ENCODE data around the gene RSPRY1. TPM values are rescaled to one million over a fixed set of nuclear protein-coding genes. Genes with fewer than 3 reads are reported as not detected.

Gene RSPRY1
- total RNA-seq, 2 experiments from 2014 or later = 32.6 to 33.7 TPM

DNA sequence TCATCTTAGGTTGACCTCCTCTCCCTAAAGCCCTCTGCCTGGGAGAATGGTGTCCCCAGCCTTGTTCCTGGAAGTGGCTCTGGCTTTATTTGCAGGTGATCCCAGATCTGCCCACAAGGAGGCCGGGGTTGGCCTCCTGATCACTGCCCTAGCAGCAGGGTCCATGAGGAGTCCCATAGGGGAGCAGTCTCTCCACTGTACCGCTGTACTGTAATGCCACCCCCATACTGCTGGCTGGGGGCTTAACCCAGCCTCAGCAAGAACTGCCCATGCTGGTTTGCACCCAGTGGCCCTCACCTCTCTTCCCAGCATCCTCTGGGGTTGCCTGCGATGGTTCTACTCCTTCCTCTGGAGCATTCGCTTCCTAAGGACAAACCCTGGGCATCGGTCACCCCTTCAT lies 39.4 kb upstream of the RSPRY1 start:
- ATAC-seq (peak; percentile 35), DNase-seq (no peak)
- Mint-ChIP-seq H3K4me3 (no peak overlapping the region), H3K9me3 (ENCODE audit: low read depth) (no peaks in the 10 kb centered on the region), H3K4me1 (peaks cover 10% of the 10 kb centered on the region), H3K27me3 (no peaks in the 10 kb centered on the region), H3K36me3 (no peaks in the 10 kb centered on the region), H3K27ac (no peak overlapping the region)
- CTCF ChIA-PET = no interaction called here

GRCh38 chr16:57147381-57148221 lies 38.5 kb upstream of the RSPRY1 start:
- H3K4me1 Mint-ChIP-seq = peaks cover 2% of the 10 kb centered on the region
- no peaks in the 10 kb centered on the region for H3K9me3 Mint-ChIP-seq (ENCODE audit: low read depth)
- H3K27ac Mint-ChIP-seq = no peak overlapping the region
- H3K36me3 Mint-ChIP-seq = peaks cover 4% of the 10 kb centered on the region
- no peak overlapping the region for H3K4me3 Mint-ChIP-seq
- DNase-seq (no peak), ATAC-seq (no peak)
- no peaks in the 10 kb centered on the region for H3K27me3 Mint-ChIP-seq
- CTCF ChIA-PET = interaction anchor here (1.2 to 1.5 kb wide), 2 partner anchors 27 to 55 kb away, joined by 3 to 4 read pairs; partner anchors contain the start of gene CPNE2

GRCh38 chr16:57148481-57148880 lies 37.6 kb upstream of the RSPRY1 start:
- H3K36me3 Mint-ChIP-seq = peaks cover 7% of the 10 kb centered on the region
- H3K4me3 Mint-ChIP-seq = no peak overlapping the region
- H3K4me1 Mint-ChIP-seq = peaks cover 2% of the 10 kb centered on the region
- ATAC-seq = no peak
- CTCF ChIA-PET = interaction anchor here (1.5 kb wide), 1 partner anchor 56 kb away, joined by 4 read pairs; the partner anchor contains the start of gene CPNE2
- H3K9me3 Mint-ChIP-seq (ENCODE audit: low read depth) = no peaks in the 10 kb centered on the region
- H3K27ac Mint-ChIP-seq = no peak overlapping the region
- no peak for DNase-seq
- H3K27me3 Mint-ChIP-seq = no peaks in the 10 kb centered on the region

GRCh38 chr16:57149391-57149790 lies 36.7 kb upstream of the RSPRY1 start:
- H3K36me3 Mint-ChIP-seq = peaks cover 15% of the 10 kb centered on the region
- no peak for ATAC-seq
- DNase-seq = no peak
- no peaks in the 10 kb centered on the region for H3K9me3 Mint-ChIP-seq (ENCODE audit: low read depth)
- CTCF ChIA-PET = interaction anchor here (3.1 kb wide), 1 partner anchor 65 kb away, joined by 13 read pairs; no protein-coding TSS in a partner anchor
- no peak overlapping the region for H3K4me3 Mint-ChIP-seq
- no peaks in the 10 kb centered on the region for H3K27me3 Mint-ChIP-seq
- H3K4me1 Mint-ChIP-seq = peaks cover 2% of the 10 kb centered on the region
- H3K27ac Mint-ChIP-seq = no peak overlapping the region

DNA sequence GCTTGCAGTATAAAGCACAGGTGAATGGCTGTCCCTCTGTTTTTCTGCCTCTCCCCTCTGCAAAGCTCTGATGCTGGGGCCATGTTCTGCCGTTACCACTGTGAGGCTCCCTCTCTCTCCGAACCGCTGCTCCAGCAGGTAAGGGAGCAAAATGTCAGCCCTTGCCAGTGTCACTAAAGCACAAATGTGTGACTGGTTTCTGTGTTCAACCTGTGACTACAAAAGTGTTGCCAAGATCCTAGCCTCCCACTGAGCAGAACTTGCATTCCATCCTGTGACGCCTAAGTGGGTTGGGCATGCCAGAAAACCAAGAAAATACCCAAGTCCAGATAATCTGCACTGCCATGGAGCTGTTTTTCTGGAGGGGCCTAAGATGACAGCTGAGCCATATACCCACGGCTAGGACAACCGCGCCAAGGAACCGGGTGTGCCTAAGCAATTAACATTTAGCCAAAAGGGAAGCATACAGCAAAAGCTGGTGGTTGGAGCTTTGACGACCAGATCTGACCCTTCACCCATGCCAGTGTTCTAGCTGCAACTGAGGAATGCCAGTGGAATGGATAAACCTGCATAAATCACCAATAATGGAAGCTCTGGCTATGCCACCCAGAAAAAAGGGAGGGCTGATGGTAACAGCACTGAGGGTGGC lies 35.3 kb upstream of the RSPRY1 start:
- H3K27ac Mint-ChIP-seq = no peak overlapping the region
- no peak overlapping the region for H3K4me3 Mint-ChIP-seq

DNA sequence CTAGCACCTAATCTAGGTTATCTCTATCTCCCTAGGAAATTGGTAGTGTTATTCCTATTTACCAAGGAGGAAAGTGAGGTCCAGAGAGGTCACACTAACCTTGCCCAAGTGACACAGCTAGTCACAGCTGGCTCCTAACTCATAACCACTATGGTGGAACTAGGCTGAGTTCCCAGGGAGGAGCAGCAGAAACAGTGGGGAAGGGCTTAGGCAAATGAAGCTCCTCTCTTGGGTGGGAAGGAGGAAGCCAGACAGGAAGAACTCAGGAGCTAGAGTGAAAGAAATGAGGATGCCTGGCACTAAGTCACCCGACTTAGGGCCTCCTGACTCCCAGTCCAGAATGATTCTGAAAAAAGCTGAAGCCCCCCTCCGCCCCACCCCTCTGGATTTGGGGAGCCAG lies 34.8 kb upstream of the RSPRY1 start:
- no peak for ATAC-seq
- Mint-ChIP-seq H3K36me3 (peaks cover 20% of the 10 kb centered on the region), H3K4me1 (peaks cover 2% of the 10 kb centered on the region), H3K9me3 (ENCODE audit: low read depth) (no peaks in the 10 kb centered on the region), H3K27ac (no peak overlapping the region), H3K27me3 (no peaks in the 10 kb centered on the region), H3K4me3 (no peak overlapping the region)
- CTCF ChIA-PET = interaction anchor here (0.8 to 3.1 kb wide), 4 partner anchors 16 to 67 kb away, joined by 3 to 13 read pairs (median 4); partner anchors contain the start of gene CPNE2
- DNase-seq = peak; percentile 12

More for the DNA sequence above, 35.3 kb upstream of the RSPRY1 start:
- CTCF ChIA-PET = interaction anchor here (1.3 to 3.1 kb wide), 2 partner anchors 24 to 66 kb away, joined by 4 to 13 read pairs; no protein-coding TSS in a partner anchor
- Mint-ChIP-seq H3K9me3 (ENCODE audit: low read depth) (no peaks in the 10 kb centered on the region), H3K36me3 (peaks cover 17% of the 10 kb centered on the region), H3K4me1 (peaks cover 2% of the 10 kb centered on the region), H3K27me3 (no peaks in the 10 kb centered on the region)
- DNase-seq (peak; percentile 30), ATAC-seq (no peak)

DNA sequence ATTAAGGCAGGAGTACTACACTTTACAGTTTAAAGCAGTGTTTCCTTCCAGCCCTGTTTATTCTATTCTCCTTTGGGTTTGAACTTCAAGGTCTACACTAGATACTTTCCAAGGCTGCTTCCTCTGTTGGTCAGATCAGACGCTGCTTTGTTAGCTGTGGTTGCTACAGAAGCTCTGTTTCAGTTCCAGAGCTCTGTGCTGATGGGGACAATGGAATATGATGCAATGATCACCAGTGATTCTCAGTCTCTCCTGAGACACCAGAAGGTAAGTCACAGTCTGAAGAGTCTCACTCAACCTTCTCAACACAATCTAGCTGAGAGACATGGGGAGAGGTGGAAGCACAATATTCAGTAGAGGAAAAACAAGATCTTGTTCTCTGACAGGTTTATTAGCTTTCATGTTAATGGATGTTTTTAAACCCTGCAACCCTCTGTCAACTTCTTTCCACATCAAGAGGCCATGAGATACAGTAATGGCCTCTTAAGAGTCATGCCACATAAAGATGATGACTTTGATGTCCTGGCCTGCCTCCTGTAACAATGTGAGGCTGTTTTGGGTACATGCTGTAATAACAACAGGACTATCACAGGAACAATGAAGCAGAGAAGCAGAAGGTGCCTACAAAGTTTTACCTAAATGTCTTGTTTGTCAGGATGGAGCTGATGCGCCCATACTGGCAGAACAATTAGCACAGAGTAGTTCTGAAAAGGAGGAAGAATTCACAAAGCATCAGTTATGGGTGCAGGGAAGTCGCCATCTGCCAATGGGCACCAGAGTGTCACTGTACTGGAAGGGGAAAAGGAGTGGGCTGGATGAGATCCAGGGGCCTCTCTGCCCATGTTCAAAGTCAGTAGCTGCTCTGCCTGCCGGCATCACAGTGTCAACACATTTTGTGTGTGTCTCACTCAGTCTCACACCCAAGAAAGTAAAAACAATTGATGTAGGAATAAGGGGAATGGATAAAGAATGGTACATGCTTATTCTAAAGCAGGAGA lies 33.7 kb upstream of the RSPRY1 start:
- no peak overlapping the region for H3K4me3 Mint-ChIP-seq
- H3K9me3 Mint-ChIP-seq (ENCODE audit: low read depth) = no peaks in the 10 kb centered on the region
- ATAC-seq (no peak), DNase-seq (peak; percentile 28)
- no peak overlapping the region for H3K27ac Mint-ChIP-seq
- H3K27me3 Mint-ChIP-seq = no peaks in the 10 kb centered on the region
- CTCF ChIA-PET = interaction anchor here (0.8 to 3.1 kb wide), 7 partner anchors 14 to 188 kb away, joined by 3 to 13 read pairs (median 4); partner anchors contain the start of gene CPNE2
- peaks cover 27% of the 10 kb centered on the region for H3K36me3 Mint-ChIP-seq
- H3K4me1 Mint-ChIP-seq = peaks cover 2% of the 10 kb centered on the region

GRCh38 chr16:57153841-57154240 lies 32.3 kb upstream of the RSPRY1 start:
- Mint-ChIP-seq H3K36me3 (peaks cover 31% of the 10 kb centered on the region), H3K27me3 (no peaks in the 10 kb centered on the region), H3K9me3 (ENCODE audit: low read depth) (no peaks in the 10 kb centered on the region), H3K4me3 (no peak overlapping the region), H3K27ac (no peak overlapping the region), H3K4me1 (no peaks in the 10 kb centered on the region)
- ATAC-seq (no peak), DNase-seq (no peak)
- CTCF ChIA-PET = interaction anchor here (1.2 kb wide), 1 partner anchor 189 kb away, joined by 4 read pairs; no protein-coding TSS in a partner anchor

GRCh38 chr16:57155702-57156350 lies 30.3 kb upstream of the RSPRY1 start:
- Mint-ChIP-seq H3K4me3 (no peak overlapping the region), H3K27me3 (no peaks in the 10 kb centered on the region), H3K27ac (no peak overlapping the region), H3K4me1 (peaks cover 5% of the 10 kb centered on the region), H3K36me3 (peaks cover 43% of the 10 kb centered on the region), H3K9me3 (ENCODE audit: low read depth) (no peaks in the 10 kb centered on the region)
- DNase-seq (no peak), ATAC-seq (no peak)
- CTCF ChIA-PET = interaction anchor here (1.4 kb wide), 1 partner anchor 63 kb away, joined by 3 read pairs; the partner anchor contains the start of gene CPNE2

DNA sequence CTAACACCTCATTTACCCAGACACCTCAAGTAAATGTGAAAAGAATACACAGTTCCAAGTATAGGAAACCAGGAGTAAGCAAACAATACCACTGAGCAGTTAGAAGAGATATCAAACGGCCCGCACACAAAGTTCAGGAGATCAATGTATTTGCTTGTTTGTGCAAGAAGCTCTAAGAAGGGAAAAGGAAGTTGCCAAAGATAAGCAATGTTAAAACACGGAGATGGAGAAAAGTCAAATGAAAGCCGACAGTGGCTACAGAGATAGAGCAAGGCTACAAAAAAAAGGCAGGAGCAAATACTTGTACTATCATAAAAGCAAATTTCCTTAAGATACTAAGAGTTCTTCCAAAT lies 29.8 kb upstream of the RSPRY1 start:
- no peaks in the 10 kb centered on the region for H3K9me3 Mint-ChIP-seq (ENCODE audit: low read depth)
- H3K4me3 Mint-ChIP-seq = no peak overlapping the region
- CTCF ChIA-PET = interaction anchor here (0.7 kb wide), 1 partner anchor 595 kb away, joined by 3 read pairs; no protein-coding TSS in a partner anchor
- peaks cover 45% of the 10 kb centered on the region for H3K36me3 Mint-ChIP-seq
- H3K4me1 Mint-ChIP-seq = peaks cover 5% of the 10 kb centered on the region
- no peak for ATAC-seq
- no peak for DNase-seq
- H3K27me3 Mint-ChIP-seq = no peaks in the 10 kb centered on the region
- H3K27ac Mint-ChIP-seq = no peak overlapping the region

GRCh38 chr16:57157533-57157932 lies 28.6 kb upstream of the RSPRY1 start:
- Mint-ChIP-seq H3K4me1 (peaks cover 5% of the 10 kb centered on the region), H3K36me3 (peaks cover 42% of the 10 kb centered on the region), H3K27ac (no peak overlapping the region)

DNA sequence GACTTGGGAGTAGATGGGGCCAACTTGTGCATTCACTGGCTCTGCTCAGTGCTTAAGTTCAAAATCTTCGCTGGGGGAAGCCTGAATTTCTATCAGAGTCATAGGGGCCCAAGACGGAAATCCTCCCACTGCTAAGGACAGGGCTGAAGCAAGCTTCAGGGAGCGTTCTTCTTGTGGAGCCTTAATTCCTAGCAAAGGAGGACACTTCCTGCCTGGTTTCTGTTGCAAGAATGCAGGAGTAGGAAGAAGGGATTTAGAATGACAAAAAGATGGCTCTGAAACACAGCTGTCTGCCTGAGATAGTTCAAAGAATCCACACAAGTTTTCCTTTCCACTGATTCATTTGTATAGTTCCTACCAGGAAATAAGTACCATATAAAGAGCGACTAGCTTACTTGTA lies 26.7 kb upstream of the RSPRY1 start:
- Mint-ChIP-seq H3K27ac (no peak overlapping the region), H3K4me1 (peaks cover 5% of the 10 kb centered on the region), H3K27me3 (no peaks in the 10 kb centered on the region), H3K9me3 (ENCODE audit: low read depth) (no peaks in the 10 kb centered on the region), H3K4me3 (no peak overlapping the region), H3K36me3 (peaks cover 41% of the 10 kb centered on the region)
- ATAC-seq (no peak), DNase-seq (peak; percentile 26)
- CTCF ChIA-PET = interaction anchor here (1.0 to 2.3 kb wide), 3 partner anchors 66 to 140 kb away, joined by 3 to 5 read pairs (median 4); no protein-coding TSS in a partner anchor

More at GRCh38 chr16:57157533-57157932, 28.6 kb upstream of the RSPRY1 start:
- DNase-seq (no peak), ATAC-seq (no peak)
- no peak overlapping the region for H3K4me3 Mint-ChIP-seq
- no peaks in the 10 kb centered on the region for H3K9me3 Mint-ChIP-seq (ENCODE audit: low read depth)
- no peaks in the 10 kb centered on the region for H3K27me3 Mint-ChIP-seq
- CTCF ChIA-PET = interaction anchor here (0.9 kb wide), 1 partner anchor 62 kb away, joined by 3 read pairs; no protein-coding TSS in a partner anchor

Data from activated CD8-positive, alpha-beta memory T cell treated with anti-CD3 and anti-CD28 coated beads, Interleukin-2, amount 10 ng/mL, durations not matched to agents 7 days and 5 days (primary cell).